MM.1S (cell line): Measurements from ENCODE around the gene PEX13.
"Not testable (repeated sequence)": the region's sequence is repeated elsewhere in the genome, so short reads cannot be mapped to it uniquely, and the experiment has no call there.

Experiments used
- DNase-seq: peaks from one replicate; pipeline ENCODE4 v3.0.0-alpha.2; 2015
- H2AFZ ChIP-seq: fragments of 300-600 bp; sonication (generic); 2 replicates; pipeline ENCODE4 v1.6.0; 2016; ENCODE audit warnings: antibody characterized with exemption, low read length
- H3F3A ChIP-seq: fragments of 300-600 bp; sonication (generic); 2 replicates; pipeline ENCODE4 v1.6.1; 2016; ENCODE audit warnings: mild to moderate bottlenecking, antibody characterized with exemption, low read length, moderate library complexity, mixed read lengths; ENCODE audit not compliant: insufficient read depth
- H3K27ac ChIP-seq: fragments of 300-600 bp; sonication (generic); 2 replicates; pipeline ENCODE4 v1.5.1; 2016; ENCODE audit warnings: mild to moderate bottlenecking, low read length
- H3K27me3 ChIP-seq: fragments of 300-600 bp; sonication (generic); replicated peaks from 2 replicates; pipeline ENCODE4 v1.6.0; 2016; ENCODE audit warnings: low read length; ENCODE audit not compliant: insufficient read depth
- H3K36me3 ChIP-seq: fragments of 300-600 bp; sonication (generic); replicated peaks from 2 replicates; pipeline ENCODE4 v1.6.1; 2016; ENCODE audit warnings: mild to moderate bottlenecking, low read length, mixed read lengths; ENCODE audit not compliant: insufficient read depth
- H3K4me1 ChIP-seq: fragments of 300-600 bp; sonication (generic); 2 replicates; pipeline ENCODE4 v1.6.1; 2016; ENCODE audit warnings: low read length, mixed read lengths
- H3K4me2 ChIP-seq: fragments of 300-600 bp; sonication (generic); 2 replicates; pipeline ENCODE4 v1.6.0; 2016; ENCODE audit warnings: low read depth, low read length
- H3K4me3 ChIP-seq: fragments of 300-600 bp; sonication (generic); 2 replicates; pipeline ENCODE4 v1.5.1; 2016; ENCODE audit warnings: low read length, mixed read lengths
- H3K79me2 ChIP-seq: fragments of 300-600 bp; sonication (generic); 2 replicates; pipeline ENCODE4 v1.6.1; 2016; ENCODE audit warnings: mixed run types, low read length, mixed read lengths
- H3K9ac ChIP-seq: fragments of 300-600 bp; sonication (generic); 2 replicates; pipeline ENCODE4 v1.6.1; 2016; ENCODE audit warnings: low read length, mixed read lengths
- H3K9me2 ChIP-seq: fragments of 300-600 bp; sonication (generic); replicated peaks from 2 replicates; pipeline ENCODE4 v1.6.1; 2016; ENCODE audit warnings: mild to moderate bottlenecking, low read length, mixed read lengths; ENCODE audit not compliant: insufficient read depth
- H3K9me3 ChIP-seq: fragments of 300-600 bp; sonication (generic); replicated peaks from 2 replicates; pipeline ENCODE4 v1.6.1; 2016; ENCODE audit warnings: mild to moderate bottlenecking, low read length, mixed read lengths; ENCODE audit not compliant: insufficient read depth
- H4K20me1 ChIP-seq: fragments of 300-600 bp; sonication (generic); 2 replicates; pipeline ENCODE4 v1.6.1; 2016; ENCODE audit warnings: mild to moderate bottlenecking, low read length, moderate library complexity, mixed read lengths; ENCODE audit not compliant: insufficient read depth
- CTCF ChIP-seq: fragments of 300-600 bp; sonication (generic); IDR thresholded peaks from 2 replicates; pipeline ENCODE4 v1.5.1; 2016; ENCODE audit warnings: antibody characterized with exemption, low read length, mixed read lengths
- EZH2 ChIP-seq: fragments of 300-600 bp; sonication (generic); optimal IDR thresholded peaks from 2 replicates; pipeline ENCODE3; 2017; ENCODE audit warnings: low read depth, mild to moderate bottlenecking, antibody characterized with exemption, low read length, mixed read lengths
- EZH2phosphoT487 ChIP-seq: fragments of 300-600 bp; sonication (generic); IDR thresholded peaks from 2 replicates; pipeline ENCODE4 v1.6.1; 2018; ENCODE audit warnings: antibody characterized with exemption, low read length

The PEX13 gene

GRCh38 chr2:61009355-61009754, 8.2 kb upstream of the PEX13 start:
- no peak overlapping the region for H3K27ac ChIP-seq
- no peak overlapping the region for H3K4me2 ChIP-seq
- no peak for DNase-seq
- H3K9me3 ChIP-seq = no peaks in the 10 kb centered on the region
- H3K9ac ChIP-seq = no peak overlapping the region
- no peak for TF ChIP-seq CTCF
- no peak for TF ChIP-seq EZH2phosphoT487
- no peak overlapping the region for H2AFZ ChIP-seq
- no peaks in the 10 kb centered on the region for H3K36me3 ChIP-seq
- no peaks in the 10 kb centered on the region for H3K9me2 ChIP-seq
- H3F3A ChIP-seq = no peaks in the 10 kb centered on the region
- no peaks in the 10 kb centered on the region for H4K20me1 ChIP-seq
- no peaks in the 10 kb centered on the region for H3K27me3 ChIP-seq
- no peaks in the 10 kb centered on the region for H3K79me2 ChIP-seq
- no peaks in the 10 kb centered on the region for H3K4me1 ChIP-seq
- H3K4me3 ChIP-seq = no peak overlapping the region

GRCh38 chr2:61011678-61012077, 5.8 kb upstream of the PEX13 start:
- no peaks in the 10 kb centered on the region for H3K36me3 ChIP-seq
- no peak overlapping the region for H3K4me2 ChIP-seq
- H3K79me2 ChIP-seq = no peaks in the 10 kb centered on the region
- peaks cover 5% of the 10 kb centered on the region; the same call in 1 of the 2 replicates for H3F3A ChIP-seq
- DNase-seq = no peak
- H3K27ac ChIP-seq = no peak overlapping the region
- no peak overlapping the region for H3K9ac ChIP-seq
- H2AFZ ChIP-seq = no peak overlapping the region
- H3K9me3 ChIP-seq = no peaks in the 10 kb centered on the region
- no peaks in the 10 kb centered on the region for H4K20me1 ChIP-seq
- H3K4me1 ChIP-seq = peaks cover 7% of the 10 kb centered on the region
- H3K4me3 ChIP-seq = no peak overlapping the region
- no peaks in the 10 kb centered on the region for H3K27me3 ChIP-seq
- TF ChIP-seq EZH2phosphoT487 (no peak), EZH2 (no peak), CTCF (no peak)
- no peaks in the 10 kb centered on the region for H3K9me2 ChIP-seq

- H3K9ac ChIP-seq, H3K27ac ChIP-seq, H4K20me1 ChIP-seq, H3K79me2 ChIP-seq, H3K9me3 ChIP-seq, H3K4me3 ChIP-seq, H3K27me3 ChIP-seq, H3K4me1 ChIP-seq, H3K36me3 ChIP-seq, H2AFZ ChIP-seq, H3K9me2 ChIP-seq, DNase-seq, H3K4me2 ChIP-seq: not testable (repeated sequence)
- peaks cover 12% of the 10 kb centered on the region for H3F3A ChIP-seq
Measured at GRCh38 chr2:61012303-61012702, 5.2 kb upstream of the PEX13 start.

GRCh38 chr2:61013382-61013781, 4.1 kb upstream of the PEX13 start:
- TF ChIP-seq EZH2 = no peak
- no peak for TF ChIP-seq EZH2phosphoT487
- TF ChIP-seq CTCF = no peak
- Histone ChIP-seq H3K36me3 (no peaks in the 10 kb centered on the region), H3K27ac (no peak overlapping the region), H3K79me2 (peaks cover 9% of the 10 kb centered on the region), H3K9me3 (no peaks in the 10 kb centered on the region), H2AFZ (no peak overlapping the region), H3K4me3 (no peak overlapping the region), H3K4me1 (peaks cover 7% of the 10 kb centered on the region), H3F3A (peaks cover 22% of the 10 kb centered on the region), H4K20me1 (no peaks in the 10 kb centered on the region), H3K9ac (no peak overlapping the region), H3K4me2 (no peak overlapping the region), H3K27me3 (no peaks in the 10 kb centered on the region), H3K9me2 (no peaks in the 10 kb centered on the region)
- DNase-seq = no peak
